HG02759 (cell line): ENCODE measurements around the gene ULBP2.
"Not testable (repeated sequence)": the region's sequence is repeated elsewhere in the genome, so short reads cannot be mapped to it uniquely, and the experiment has no call there.

Experiments used
- ATAC-seq: cut with Tn5 transposase; IDR thresholded peaks from one replicate; pipeline ENCODE4 v1.9.1; 2021; ENCODE audit warnings: mild to moderate bottlenecking, moderate library complexity; ENCODE audit not compliant: unreplicated experiment

Gene ULBP2

DNA sequence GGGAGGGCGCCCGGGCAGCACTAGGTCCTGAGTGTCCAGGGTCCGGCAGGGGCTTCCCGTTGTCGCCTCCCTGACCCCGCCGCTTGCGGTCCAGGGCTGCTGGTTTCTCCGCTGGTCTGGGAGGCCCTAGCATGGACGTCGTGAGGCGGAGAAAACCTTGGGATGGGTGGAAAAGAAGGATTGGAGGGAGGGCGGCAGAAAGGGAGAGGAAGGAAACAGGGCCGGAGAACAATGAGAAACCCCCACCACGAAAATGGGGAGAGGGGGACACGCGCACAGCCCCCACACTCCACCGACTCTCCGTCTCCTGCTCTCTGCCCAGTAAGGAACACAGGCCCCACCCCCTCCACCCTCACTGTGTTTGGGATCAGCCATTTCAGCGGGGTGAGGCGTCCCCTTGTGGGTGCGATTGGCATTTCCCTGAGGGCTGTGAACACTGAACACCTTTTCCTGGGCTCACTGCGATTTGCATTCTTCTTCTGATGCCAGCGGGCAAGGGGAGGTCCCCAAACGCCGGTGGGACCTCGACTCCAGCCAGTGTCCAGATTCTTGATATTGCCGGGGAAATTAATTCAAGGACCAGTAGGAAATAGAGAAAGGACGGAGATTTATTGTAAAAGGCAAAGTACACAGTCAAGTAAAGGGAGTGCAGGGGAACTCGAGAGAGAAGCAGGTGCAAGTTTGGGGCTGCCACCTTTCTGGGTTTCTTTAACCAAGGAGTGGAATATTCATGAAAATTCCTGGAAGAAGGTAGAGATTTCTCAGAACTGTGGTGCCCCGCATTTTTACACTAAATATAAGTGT lies 15.6 kb upstream of the ULBP2 start:
- peak; percentile 79 for ATAC-seq

DNA sequence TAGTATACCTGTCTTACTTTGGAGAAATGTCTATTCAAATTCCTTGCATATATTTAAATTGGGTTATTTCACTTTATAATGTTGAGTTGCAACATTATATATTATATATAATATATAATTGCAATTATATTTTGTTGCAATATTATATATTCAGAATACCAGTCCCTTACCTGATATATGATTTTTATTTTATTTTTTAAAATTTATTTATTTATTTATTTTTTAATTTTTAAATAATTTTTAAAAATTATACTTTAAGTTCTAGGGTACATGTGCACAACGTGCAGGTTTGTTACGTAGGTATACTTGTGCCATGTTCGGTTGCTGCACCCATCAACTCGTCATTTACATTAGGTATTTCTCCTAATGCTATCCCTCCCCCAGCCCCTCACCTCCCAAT lies 14.8 kb upstream of the ULBP2 start:
- not testable (repeated sequence) for ATAC-seq

DNA sequence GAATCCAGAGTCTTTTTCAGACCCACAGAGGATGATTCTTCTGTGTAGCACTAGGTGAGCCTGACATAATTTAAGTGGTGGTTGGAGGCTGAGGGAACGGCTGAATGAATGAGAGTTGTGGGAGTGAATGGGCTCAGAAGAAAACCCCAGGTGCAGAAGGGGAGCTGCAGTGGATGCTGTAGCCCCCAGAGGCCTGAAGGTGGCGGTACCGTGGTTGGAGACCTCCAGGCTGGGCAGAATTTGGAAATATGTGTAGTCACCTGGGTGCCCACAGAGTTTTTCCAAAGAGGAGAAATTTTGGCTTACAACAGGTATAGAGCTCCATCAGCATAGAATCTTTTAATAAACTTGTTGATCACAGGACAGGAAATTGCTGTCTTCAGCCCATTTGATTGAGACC lies 12.4 kb upstream of the ULBP2 start:
- no peak for ATAC-seq

DNA sequence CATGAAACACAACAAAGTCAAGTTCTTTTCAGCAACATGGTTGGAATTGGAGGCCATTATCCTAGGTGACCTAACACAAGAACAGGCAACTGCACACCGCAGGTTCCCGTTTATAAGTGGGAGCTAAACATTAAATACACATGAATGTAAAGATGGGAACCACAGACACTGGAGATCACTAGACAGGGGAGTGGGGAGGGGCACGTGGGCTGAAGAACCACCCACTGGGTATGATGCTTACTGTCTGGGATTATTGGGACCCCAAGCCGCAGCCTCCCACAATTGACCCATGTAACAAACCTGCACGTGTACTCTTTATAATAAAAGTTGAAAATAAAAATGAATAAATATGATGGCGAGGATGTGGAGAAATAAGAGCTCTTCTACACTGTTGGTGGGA lies 10.3 kb upstream of the ULBP2 start:
- no peak for ATAC-seq

DNA sequence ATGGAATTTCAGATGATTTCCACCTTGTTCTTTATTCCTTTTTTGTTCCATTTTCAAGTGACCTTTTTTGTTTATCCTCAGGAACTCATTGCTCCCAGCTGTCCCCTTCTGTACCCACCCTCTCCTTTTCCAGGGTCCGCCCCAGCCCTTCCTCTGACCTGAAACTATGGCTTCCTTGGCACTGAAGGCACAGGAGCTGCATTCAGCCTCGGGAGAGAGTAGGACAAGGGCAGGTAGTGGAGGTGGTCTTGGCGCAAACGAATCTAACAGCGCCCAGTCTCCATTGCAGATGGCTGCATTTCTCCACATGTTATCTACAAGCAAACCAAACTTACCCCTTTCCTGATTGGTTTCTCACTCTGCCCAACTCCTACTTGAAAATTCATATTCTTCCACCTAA lies 8.8 kb upstream of the ULBP2 start:
- ATAC-seq: no peak

DNA sequence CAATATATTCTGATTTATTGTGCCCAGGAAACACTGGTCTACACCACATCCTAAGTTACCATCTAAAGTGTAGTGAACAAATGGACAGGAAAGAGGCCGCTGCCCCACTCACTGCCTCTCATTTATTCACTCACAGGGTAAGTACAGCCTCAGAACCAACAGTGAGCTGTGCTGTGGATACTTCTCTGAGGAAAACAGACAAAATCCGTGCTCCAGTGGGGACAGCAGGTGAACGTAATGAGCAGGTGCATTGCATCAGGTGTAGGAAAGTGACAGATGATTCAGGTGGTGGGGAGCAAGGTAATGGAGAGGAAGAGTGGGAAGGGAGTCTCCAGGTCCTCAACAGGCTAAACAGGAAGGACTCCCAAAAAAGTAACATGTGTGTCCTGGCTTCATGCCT lies 8.4 kb upstream of the ULBP2 start:
- no peak for ATAC-seq

DNA sequence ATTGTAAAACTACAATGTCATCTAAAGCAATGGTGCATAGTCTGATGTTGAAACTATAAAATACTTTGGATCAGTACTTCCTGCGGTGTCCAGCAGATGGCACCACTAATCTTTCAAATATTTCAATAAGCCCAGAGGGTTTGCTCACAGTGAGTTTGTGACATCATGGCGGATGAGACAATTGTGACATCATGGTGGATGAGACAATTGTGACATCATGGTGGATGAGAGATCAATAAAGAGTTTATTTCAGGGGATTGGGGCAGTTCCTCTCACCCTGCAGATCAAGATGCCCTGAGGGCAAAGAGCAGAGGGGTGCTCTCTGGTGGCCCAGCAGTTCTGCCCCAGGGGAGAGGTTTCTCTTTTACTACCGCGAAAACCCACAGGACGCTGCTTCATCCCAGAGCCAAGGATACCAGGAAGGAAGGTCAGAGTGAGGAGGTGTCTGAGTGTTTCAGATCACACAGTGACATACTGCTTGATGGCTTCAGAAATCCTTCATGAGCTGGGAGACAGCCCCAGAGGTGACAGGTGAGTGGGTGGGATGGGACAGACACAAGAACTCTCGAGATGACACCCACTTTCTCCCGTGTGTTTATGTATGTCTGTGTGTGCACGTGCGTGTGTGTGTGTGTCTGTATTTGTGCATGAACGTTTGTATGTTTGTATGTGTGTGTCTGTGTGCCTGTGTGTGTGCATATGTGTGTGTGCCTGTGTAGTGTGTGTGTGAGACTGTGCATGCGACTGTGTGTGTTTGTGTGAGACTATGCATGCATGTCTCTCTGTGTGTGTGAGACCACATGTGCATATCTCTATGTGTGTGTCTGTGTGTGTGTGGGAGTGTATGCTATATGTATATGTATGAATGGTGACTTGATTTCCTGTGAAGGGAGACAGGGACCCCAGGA lies 7.3 kb upstream of the ULBP2 start:
- no peak for ATAC-seq

DNA sequence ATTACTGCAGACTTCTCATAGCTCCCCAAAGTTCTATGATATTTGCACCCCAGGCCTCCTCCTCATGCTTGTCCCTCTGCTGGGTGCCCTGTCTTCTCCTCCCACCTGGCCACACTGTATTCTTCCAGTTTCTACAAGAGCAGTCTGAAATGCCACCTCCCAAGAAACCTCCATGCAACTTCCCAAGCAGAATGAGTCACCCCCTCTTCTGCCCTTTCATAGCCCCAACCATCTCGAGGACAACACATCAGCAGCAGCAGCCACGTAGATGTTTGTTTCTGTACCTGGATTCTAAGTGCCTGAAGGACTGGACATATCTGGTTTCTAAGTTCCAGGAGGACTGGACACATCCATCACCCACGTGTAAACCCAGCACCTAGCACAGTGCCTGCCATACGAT lies 6.6 kb upstream of the ULBP2 start:
- ATAC-seq: no peak

DNA sequence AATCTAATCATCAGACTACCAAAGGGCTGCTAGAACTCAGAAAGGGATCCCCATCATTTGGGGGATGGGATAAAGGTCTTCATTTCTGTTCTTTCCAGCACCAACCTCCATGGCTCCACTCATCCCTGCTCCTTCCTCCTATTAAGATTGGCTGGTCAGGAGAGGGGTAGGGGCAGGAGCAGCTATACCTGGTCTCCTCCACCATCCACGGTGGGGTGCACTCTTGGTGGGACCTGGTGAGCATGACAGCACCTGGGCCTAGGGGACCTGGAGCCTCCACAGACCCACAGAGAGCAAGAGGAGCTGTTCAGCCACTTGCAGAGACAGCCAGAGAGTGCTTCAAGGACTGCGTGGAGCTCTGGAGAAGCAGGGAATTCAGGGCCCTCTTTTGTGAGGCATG lies 6.1 kb upstream of the ULBP2 start:
- ATAC-seq: no peak

DNA sequence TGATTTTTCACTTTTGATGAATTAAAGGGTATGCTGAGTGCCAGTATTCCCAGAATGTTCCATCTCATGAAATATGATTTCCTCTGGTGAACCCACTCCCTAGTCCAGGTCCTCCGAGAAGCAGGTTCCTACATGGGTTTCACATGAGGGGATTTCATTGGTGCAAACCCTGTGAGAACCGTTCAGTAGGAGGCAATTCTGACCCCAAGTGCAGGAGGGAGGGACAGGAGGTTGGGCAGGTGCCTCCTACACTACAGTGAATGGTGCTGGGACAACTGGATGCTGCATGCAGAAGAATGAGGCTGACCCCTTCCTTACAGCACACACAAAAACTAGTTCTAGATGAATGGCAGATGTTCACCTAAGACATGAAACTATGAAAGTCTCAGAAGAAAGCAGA lies 5.1 kb upstream of the ULBP2 start:
- ATAC-seq: no peak

DNA sequence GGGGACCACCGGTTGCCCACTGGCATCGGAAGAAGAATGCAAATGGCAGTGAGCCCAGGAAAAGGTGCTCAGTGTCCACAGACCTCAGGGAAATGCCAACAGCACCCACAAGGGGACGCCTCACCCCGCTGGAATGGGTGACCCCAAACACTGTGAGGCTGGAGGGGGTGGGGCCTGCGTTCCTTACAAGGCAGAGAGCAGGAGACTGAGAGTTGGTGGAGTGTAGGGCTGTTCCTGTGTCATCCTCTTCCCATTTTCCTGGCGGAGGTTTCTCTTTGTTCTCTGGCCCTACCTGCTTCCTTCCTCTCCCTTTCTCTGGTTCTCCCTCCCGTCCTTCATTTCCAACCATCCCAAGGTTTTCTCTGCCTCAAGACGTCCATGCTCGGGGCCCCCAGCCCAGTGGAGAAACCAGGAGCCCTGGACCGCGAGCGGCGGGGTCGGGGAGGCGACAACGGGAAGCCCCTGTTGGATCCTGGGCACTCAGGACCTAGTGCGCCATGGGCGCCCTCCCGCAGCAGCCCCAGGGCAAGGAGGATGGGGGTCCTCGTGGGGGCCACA lies 3.7 kb upstream of the ULBP2 start:
- not testable (repeated sequence) for ATAC-seq

DNA sequence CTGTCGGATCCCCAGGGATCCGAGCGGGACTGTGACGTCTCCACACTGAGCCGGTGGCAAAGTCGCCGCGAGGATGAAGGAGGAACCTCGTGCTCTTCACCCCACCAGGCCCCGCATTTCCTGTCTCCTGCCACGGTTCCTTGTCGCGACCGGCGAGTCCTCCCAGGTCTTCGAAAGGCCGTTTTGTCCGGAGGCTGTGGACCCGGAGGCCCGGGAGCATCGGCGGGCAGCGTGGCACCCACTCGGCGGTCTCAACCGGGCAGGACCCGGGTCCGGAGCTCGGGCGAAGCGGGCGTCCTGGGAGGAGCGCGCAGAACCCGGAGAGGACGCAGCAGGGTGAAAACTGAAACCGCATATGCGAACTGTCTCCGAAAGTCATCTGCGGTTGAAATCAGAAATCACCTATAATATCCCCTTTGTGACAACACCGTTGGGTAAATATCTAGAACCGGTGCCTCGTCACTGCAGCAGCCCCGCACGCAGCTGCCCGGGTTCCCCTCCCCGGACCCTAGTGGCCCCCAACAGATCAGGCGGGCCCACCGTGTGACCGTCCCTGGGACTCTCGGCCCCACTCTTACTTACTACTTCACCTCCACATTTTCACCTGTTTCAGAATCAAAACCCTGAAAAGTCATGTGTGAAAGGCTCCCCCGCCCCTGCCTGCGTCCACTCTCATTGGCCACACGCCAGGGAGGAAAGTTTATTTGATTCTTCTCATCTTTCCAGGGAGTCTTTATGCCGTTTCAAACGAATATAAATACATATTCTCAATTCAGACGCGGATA lies 3.1 kb upstream of the ULBP2 start:
- ATAC-seq: peak; percentile 69

DNA sequence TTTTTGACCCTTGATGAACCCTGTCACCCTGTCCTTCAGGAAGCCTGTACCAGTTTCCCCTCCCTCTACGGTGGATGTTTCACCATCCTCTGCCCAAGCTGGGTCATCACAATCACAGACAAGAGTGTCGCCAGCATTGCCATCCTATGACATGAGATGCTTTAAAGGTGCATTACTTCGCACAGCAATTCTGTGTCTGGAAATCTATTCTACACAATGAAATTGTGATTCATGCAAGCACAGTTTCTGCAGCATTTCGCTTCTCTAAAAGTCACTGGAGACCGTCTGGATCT lies 2.5 kb upstream of the ULBP2 start:
- ATAC-seq: no peak

DNA sequence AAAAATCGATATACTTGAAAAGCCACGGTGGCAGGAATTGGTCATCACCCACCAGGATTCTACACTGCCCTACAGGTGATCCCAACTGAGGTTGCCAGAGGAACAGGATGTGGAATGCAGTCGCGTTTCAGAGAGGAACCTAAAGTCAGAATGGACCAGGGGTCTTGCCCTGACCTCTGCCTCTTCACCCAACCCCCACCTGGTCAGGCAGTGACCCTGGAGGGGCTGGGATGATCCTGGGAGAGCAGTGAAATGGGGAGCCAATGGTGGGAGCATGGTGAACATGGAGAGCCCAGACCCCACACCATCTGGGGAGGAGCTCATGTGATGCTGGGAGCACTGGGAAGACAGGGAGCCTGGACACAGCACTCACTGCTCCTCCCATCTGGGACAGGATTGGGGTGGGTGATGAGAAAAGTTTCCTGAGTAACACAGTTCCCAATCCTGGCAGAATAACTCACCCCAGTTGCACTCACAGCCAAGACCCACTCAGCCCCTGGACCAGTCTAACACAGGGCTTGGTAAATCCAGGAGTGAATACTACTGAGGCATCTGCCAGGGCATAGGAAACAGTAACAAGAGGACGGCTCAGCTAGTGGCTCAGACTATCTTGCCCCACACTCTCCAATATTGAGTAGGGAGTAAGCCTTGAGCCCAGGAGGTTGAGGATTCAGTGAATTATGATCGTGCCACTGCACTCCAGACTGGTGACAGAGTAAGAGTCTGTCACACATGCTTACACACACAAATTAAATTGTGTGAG lies 1.7 kb upstream of the ULBP2 start:
- no peak for ATAC-seq

DNA sequence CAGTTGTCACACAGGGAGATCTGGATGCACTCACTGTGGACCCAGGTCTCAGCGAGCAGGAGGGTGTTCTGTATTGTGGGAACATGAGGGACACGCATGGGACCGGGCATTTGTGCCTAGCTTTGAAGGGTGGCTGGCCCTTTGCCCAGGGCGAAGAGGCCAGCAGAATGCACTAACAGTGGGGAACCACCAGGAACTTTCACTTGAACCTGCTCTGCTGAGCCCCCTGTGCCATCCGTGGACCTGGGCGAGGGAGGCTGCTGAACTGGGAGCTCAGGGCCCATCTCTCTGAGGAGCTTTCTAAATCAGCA lies 1.2 kb upstream of the ULBP2 start:
- no peak for ATAC-seq

DNA sequence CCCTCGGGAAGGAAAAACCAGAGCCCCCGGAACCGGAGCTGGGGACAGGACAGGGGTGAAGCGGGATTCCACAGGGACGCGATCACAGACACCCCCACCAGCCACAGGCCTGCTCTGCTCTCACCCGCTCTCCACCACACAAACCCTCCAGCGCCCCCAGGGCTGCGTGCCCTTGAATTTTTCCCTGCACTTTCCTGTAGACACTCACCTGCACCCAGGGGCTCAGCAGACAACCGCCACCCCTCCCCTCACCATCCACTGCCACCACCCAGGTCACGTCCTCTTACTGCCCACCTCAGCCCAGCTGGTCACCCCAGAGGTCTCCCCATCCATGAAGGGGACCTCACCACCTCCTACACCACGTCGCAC lies 631 bp downstream of the ULBP2 start:
- no peak for ATAC-seq

DNA sequence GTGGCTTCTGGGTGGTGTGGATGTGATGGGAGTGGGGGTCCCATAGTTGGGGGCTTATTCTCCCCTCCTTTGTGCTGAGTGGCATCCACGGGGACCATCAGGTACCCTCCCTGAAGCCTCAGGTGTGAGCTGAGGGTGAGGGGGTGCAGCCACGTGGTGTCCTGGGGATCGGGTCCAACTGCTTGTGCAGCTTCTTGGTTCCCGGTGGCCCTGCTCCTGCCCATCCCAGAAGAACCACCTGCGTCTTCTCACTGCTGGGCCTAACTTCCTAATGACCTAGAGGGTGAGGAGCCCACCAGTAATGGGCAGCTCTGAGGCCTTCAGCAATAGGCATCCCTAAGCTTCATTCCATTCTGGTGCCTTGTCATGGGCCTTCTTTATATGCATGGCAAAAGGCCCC lies 1.5 kb downstream of the ULBP2 start:
- ATAC-seq: not testable (repeated sequence)

DNA sequence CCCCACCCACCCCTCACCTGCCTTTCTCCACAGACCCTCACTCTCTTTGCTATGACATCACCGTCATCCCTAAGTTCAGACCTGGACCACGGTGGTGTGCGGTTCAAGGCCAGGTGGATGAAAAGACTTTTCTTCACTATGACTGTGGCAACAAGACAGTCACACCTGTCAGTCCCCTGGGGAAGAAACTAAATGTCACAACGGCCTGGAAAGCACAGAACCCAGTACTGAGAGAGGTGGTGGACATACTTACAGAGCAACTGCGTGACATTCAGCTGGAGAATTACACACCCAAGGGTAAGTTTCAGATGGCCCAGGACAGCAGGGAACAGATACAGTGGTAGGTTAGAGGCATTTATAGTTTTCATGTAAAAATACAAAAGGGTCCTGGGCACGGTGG lies 3.5 kb downstream of the ULBP2 start:
- not testable (repeated sequence) for ATAC-seq

DNA sequence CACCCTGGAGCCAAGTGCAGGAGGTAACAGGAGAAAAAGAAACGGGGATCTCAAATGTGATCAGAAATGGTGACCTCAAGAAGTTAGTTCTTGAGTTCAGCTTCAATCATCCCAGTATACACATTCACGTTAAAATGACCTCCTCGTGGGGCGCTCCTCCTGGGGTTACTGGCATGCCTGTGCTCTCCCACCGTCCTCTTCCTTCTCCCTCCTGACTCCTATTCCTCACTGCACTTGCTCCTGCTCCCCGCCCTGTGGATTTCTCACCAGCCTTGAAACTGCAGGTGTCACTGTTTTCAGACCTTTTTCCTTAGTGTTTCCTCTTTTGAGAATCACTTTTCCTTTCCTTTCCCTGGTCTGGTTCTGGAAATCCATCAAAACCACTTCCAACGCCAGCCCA lies 4.8 kb downstream of the ULBP2 start:
- not testable (repeated sequence) for ATAC-seq

DNA sequence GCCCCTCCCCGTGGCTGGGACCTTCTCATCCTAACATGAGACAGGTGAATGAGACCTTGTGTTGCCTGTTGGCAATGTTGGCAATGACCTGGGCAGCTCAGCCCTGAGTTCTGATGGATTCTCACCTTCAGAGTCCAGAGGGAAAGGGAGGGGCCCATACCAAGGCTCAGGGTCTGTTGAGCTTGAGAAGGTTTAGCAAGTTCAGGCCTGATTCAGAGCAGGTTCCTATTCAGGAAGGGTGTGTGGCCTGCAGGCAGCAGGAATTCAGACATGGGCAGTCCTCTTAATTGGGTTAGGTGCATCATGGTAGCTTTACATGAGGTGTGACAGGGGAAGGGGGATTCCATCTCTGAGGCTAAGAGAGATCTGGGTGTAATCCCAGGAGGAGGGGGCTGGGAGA lies 5.7 kb downstream of the ULBP2 start:
- ATAC-seq: not testable (repeated sequence)

DNA sequence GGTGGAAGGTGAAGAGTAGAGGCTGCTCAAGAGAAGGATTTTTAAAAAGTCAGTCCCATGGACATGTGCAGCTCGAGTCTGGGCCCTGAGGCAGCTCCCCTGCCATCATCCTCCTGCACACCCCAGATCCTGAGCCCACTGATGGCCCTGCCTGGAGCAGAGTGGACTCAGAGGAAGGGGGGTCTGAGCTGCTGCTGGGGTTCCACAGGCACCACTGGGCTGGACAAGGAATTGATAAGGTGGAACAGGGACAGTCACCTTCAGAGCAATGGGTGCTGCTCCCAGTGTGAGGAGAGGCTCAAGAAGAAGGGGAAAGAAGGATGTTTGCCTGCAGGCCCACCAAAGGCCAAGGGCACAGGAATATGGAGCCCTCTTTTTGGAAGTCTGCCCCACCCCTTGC lies 6.2 kb downstream of the ULBP2 start:
- no peak for ATAC-seq
